IMR-90 (cell line): Measurements from ENCODE around the gene CRIP1. TPM values are rescaled to one million over a fixed set of nuclear protein-coding genes. Genes with fewer than 3 reads are reported as not detected.

Experiments
- ATAC-seq: fragments of 200-7000 bp; cut with Tn5 transposase; 2 replicates; pipeline ENCODE4 v1.9.1; 2020; ENCODE audit warnings: low read depth, mild to moderate bottlenecking, moderate library complexity
- BruUV-seq: library from RNA; stranded (reverse); fragments of 400-500 nt; replicated peaks from 2 replicates; lab custom pipeline; 2021; lab: Mats Ljungman, UMichigan
- CTCF ChIA-PET: fragments of 300-600 bp; formaldehyde crosslinking; extraction: SDS; loops from one replicate; lab custom pipeline; 2021; ENCODE audit warnings: antibody characterized with exemption; lab: Yijun Ruan, JAX
- POLR2A ChIA-PET: fragments of 300-600 bp; sonication (Branson Sonifier 250); formaldehyde crosslinking; loops from one replicate; lab custom pipeline; 2022; ENCODE audit warnings: antibody characterized with exemption; ENCODE audit not compliant: unreplicated experiment; lab: Charles Lee
- DNase-seq: peaks from one replicate; pipeline ENCODE4 v3.0.0; 2013
- H2AFZ ChIP-seq: replicated peaks from 2 replicates; pipeline ENCODE3; 2013; ENCODE audit warnings: low read length, mild to moderate bottlenecking; ENCODE audit not compliant: poor library complexity
- H2AK5ac ChIP-seq: 2 replicates; pipeline ENCODE4 v1.6.1; 2013; ENCODE audit warnings: low read depth, low read length, inconsistent platforms
- H2AK9ac ChIP-seq: replicated peaks from 2 replicates; pipeline ENCODE3; 2013; ENCODE audit warnings: mild to moderate bottlenecking, low read depth, low read length, moderate library complexity; ENCODE audit not compliant: poor library complexity
- H2BK120ac ChIP-seq: 2 replicates; pipeline ENCODE4 v1.6.1; 2013; ENCODE audit warnings: low read depth, low read length, inconsistent platforms
- H2BK15ac ChIP-seq: 3 replicates; pipeline ENCODE4 v1.6.1; 2013; ENCODE audit warnings: low read depth, low read length, inconsistent platforms
- H2BK20ac ChIP-seq: 2 replicates; pipeline ENCODE4 v1.6.1; 2013; ENCODE audit warnings: low read depth, mild to moderate bottlenecking, inconsistent platforms, low read length, moderate library complexity
- H2BK5ac ChIP-seq: 2 replicates; pipeline ENCODE4 v1.6.1; 2013; ENCODE audit warnings: mild to moderate bottlenecking, low read depth, low read length, inconsistent platforms; ENCODE audit not compliant: poor library complexity, severe bottlenecking
- H3K14ac ChIP-seq: replicated peaks from 2 replicates; pipeline ENCODE4 v1.6.1; 2013; ENCODE audit warnings: low read depth, low read length, inconsistent platforms
- H3K18ac ChIP-seq: 2 replicates; pipeline ENCODE4 v1.6.1; 2013; ENCODE audit warnings: low read depth, low read length, control low read depth
- H3K23ac ChIP-seq: 2 replicates; pipeline ENCODE4 v1.6.1; 2013; ENCODE audit warnings: low read depth, low read length, inconsistent platforms
- H3K27ac ChIP-seq: 2 replicates; pipeline ENCODE4 v1.5.1; 2013; ENCODE audit warnings: mild to moderate bottlenecking, control low read depth, low read length; ENCODE audit not compliant: insufficient read depth
- H3K27me3 ChIP-seq: 2 replicates; pipeline ENCODE4 v1.6.1; 2013; ENCODE audit warnings: low read length; ENCODE audit not compliant: control insufficient read depth, insufficient read depth
- H3K36me3 ChIP-seq: 2 replicates; pipeline ENCODE4 v1.6.1; 2013; ENCODE audit warnings: low read length, mixed read lengths; ENCODE audit not compliant: control insufficient read depth, insufficient read depth
- H3K4ac ChIP-seq: 2 replicates; pipeline ENCODE4 v1.6.1; 2013; ENCODE audit warnings: low read depth, low read length, inconsistent platforms
- H3K4me1 ChIP-seq: 2 replicates; pipeline ENCODE4 v1.6.1; 2013; ENCODE audit warnings: low read length, mixed read lengths; ENCODE audit not compliant: control insufficient read depth, insufficient read depth
- H3K4me2 ChIP-seq: 2 replicates; pipeline ENCODE4 v1.6.1; 2013; ENCODE audit warnings: low read depth, mild to moderate bottlenecking, control low read depth, low read length, moderate library complexity
- H3K4me3 ChIP-seq: 2 replicates; pipeline ENCODE4 v1.5.1; 2013; ENCODE audit warnings: low read depth, mild to moderate bottlenecking, control low read depth, low read length, moderate library complexity; ENCODE audit not compliant: insufficient read depth
- H3K56ac ChIP-seq: 2 replicates; pipeline ENCODE4 v1.6.1; 2013; ENCODE audit warnings: low read length, inconsistent platforms; ENCODE audit not compliant: insufficient read depth; ENCODE audit errors: extremely low read depth
- H3K79me1 ChIP-seq, 2 experiments: 2 replicates each; pipeline ENCODE4 v1.6.1; 2013; ENCODE audit warnings: low read length in 2 of 2, inconsistent platforms in 1 of 2, low read depth in 1 of 2
- H3K9ac ChIP-seq: 2 replicates; pipeline ENCODE4 v1.6.1; 2013; ENCODE audit warnings: low read depth, low read length, control low read depth
- H3K9me1 ChIP-seq: 2 replicates; pipeline ENCODE4 v1.6.1; 2013; ENCODE audit warnings: low read length, inconsistent platforms; ENCODE audit not compliant: insufficient read depth
- H3K9me3 ChIP-seq: 2 replicates; pipeline ENCODE4 v1.6.1; 2013; ENCODE audit warnings: low read length; ENCODE audit not compliant: control insufficient read depth, insufficient read depth
- H4K20me1 ChIP-seq: 2 replicates; pipeline ENCODE4 v1.6.1; 2013; ENCODE audit warnings: low read length, inconsistent platforms; ENCODE audit not compliant: insufficient read depth
- H4K5ac ChIP-seq: 2 replicates; pipeline ENCODE4 v1.6.1; 2013; ENCODE audit warnings: mild to moderate bottlenecking, low read depth, low read length, control low read depth
- H4K8ac ChIP-seq, 2 experiments: 2 replicates each; pipeline ENCODE4 v1.6.1; 2013; ENCODE audit warnings: low read depth in 2 of 2, low read length in 2 of 2, control low read depth in 1 of 2, inconsistent platforms in 1 of 2
- H4K91ac ChIP-seq: 2 replicates; pipeline ENCODE4 v1.6.1; 2013; ENCODE audit warnings: low read depth, low read length, inconsistent platforms; ENCODE audit not compliant: insufficient read depth
- BHLHE40 ChIP-seq: fragments of 150-350 bp; IDR thresholded peaks from 2 replicates; pipeline ENCODE4 v1.6.1; 2016; ENCODE audit warnings: mild to moderate bottlenecking, low read depth, low read length
- CHD1 ChIP-seq: IDR thresholded peaks from 2 replicates; pipeline ENCODE4 v1.6.1; 2012; ENCODE audit warnings: low read depth, low read length, improper control_type of control experiment
- FOS ChIP-seq: fragments of 150-350 bp; IDR thresholded peaks from 2 replicates; pipeline ENCODE4 v1.6.1; 2016; ENCODE audit warnings: low read depth, low read length
- MAFK ChIP-seq: IDR thresholded peaks from 2 replicates; pipeline ENCODE4 v1.6.1; 2012; ENCODE audit warnings: low read depth, low read length, improper control_type of control experiment
- MAZ ChIP-seq: IDR thresholded peaks from 2 replicates; pipeline ENCODE4 v1.6.1; 2012; ENCODE audit warnings: low read depth, mild to moderate bottlenecking, low read length, improper control_type of control experiment, moderate library complexity, borderline replicate concordance
- NFE2L2 ChIP-seq: fragments of 150-350 bp; IDR thresholded peaks from 2 replicates; pipeline ENCODE4 v1.6.1; 2016; ENCODE audit warnings: low read depth, mild to moderate bottlenecking, low read length
- RAD21 ChIP-seq: IDR thresholded peaks from 2 replicates; pipeline ENCODE4 v1.6.1; 2012; ENCODE audit warnings: low read length, improper control_type of control experiment
- RCOR1 ChIP-seq: IDR thresholded peaks from 2 replicates; pipeline ENCODE4 v1.6.1; 2012; ENCODE audit warnings: mild to moderate bottlenecking, low read length, improper control_type of control experiment; ENCODE audit not compliant: insufficient replicate concordance
- RFX5 ChIP-seq: IDR thresholded peaks from 2 replicates; pipeline ENCODE4 v1.8.0; 2012; ENCODE audit warnings: low read depth, mild to moderate bottlenecking, low read length, moderate library complexity
- WGBS, 2 experiments: methylation state at CpG; one replicate each; pipeline versions ENCODE4 v1.1.5 to v1.1.7; 2013; ENCODE audit warnings: missing lambda C conversion rate in 2 of 2; ENCODE audit not compliant: insufficient read length in 1 of 2; ENCODE audit errors: extremely low coverage in 2 of 2; 5-methylcytosine and 5-hydroxymethylcytosine counted together
- dilution Hi-C: fragments of 300-500 bp; cut with HindIII; formaldehyde crosslinking; loops from one replicate; pipeline ENCODE4 v1.14.3; 2018; ENCODE audit warnings: low sequenced_read_pairs; ENCODE audit not compliant: unreplicated experiment
- in situ Hi-C: fragments of 300-500 bp; cut with MboI; formaldehyde crosslinking; loops from 3 replicates; pipeline ENCODE4 v1.14.3; 2019; ENCODE audit warnings: low sequenced_read_pairs, inconsistent platforms, mixed read lengths
- intact Hi-C: fragments of 100-400 bp; cut with micrococcal nuclease; formaldehyde crosslinking; loops from 2 replicates; pipeline ENCODE4 v1.10.0; 2022
- polyA plus RNA-seq, 3 experiments: library from polyadenylated mRNA; depleted of rRNA; stranded (reverse); fragments of >200 nt; gene quantifications; 2 replicates each; pipeline ENCODE4 v1.2.3, GENCODE V29; 2012; ENCODE audit warnings: low replicate concordance in 1 of 3
- total RNA-seq: library from RNA; depleted of rRNA; stranded (reverse); fragments of >200 nt; gene quantifications from 2 replicates; pipeline ENCODE4 v1.2.3, GENCODE V29; 2012
- TF ChIP-seq, protein P1 (sequence below): fragments of 150-350 bp; IDR thresholded peaks from 2 replicates; pipeline ENCODE4 v1.6.1; 2017; ENCODE audit warnings: mild to moderate bottlenecking, antibody characterized with exemption, low read length, low read depth
- TF ChIP-seq, protein P2 (sequence below): fragments of 150-350 bp; IDR thresholded peaks from 2 replicates; pipeline ENCODE4 v1.6.1; 2016; ENCODE audit warnings: low read depth, mild to moderate bottlenecking, low read length, moderate library complexity, borderline replicate concordance
- TF ChIP-seq, protein P3 (sequence below): conservative IDR thresholded peaks from 2 replicates; pipeline ENCODE4 v1.5.1; 2012; ENCODE audit warnings: mild to moderate bottlenecking, low read depth, low read length, improper control_type of control experiment

Gene CRIP1
- total and polyA plus RNA-seq, 2 of the 4 experiments (the other 2 are of a cell fraction): 0.21 TPM; not detected in 1

DNA sequence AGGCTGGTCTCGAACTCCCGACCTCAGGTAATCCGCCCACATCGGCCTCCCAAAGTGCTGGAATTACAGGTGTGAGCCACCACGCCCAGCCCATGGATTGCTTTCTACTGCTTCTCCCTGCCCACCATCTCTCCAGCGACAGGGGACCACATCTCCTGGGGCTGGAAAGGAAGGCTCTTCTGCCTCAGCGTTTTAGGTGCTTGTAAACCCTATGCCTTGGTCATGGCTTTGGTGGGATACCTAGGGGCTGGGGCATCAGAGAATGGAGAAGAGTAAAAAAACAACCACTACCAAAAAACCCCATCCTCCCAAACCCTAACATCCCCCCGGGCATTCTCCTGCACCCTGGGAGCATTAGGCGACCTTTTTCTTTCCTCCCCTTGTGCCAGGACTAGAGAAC, 38.6 kb downstream of the CRIP1 start:
- H3K27ac ChIP-seq: no peak overlapping the region
- H4K91ac ChIP-seq: no peak overlapping the region
- H4K5ac ChIP-seq: no peak overlapping the region
- dilution Hi-C loops: no loop called here
- no peak overlapping the region for H3K14ac ChIP-seq
- DNase-seq: no peak
- H3K23ac ChIP-seq: no peak overlapping the region
- no peaks in the 10 kb centered on the region for H3K9me1 ChIP-seq
- H2AFZ ChIP-seq: peak overlapping the region; percentile 89
- no peak overlapping the region for H2BK120ac ChIP-seq
- H3K18ac ChIP-seq: no peak overlapping the region
- WGBS, 2 experiments: 100% methylated on average over 1 of the region's 9 CpGs; no CpG with 5 or more reads in 1 of the 2 experiments
- H4K20me1 ChIP-seq: 0 out of 2 replicates have a peak, but pooled peaks cover 3% of the 10 kb centered on the region
- intact Hi-C loops: loop anchor here (5.0 kb wide), 1 partner anchor 33 kb away; the partner anchor contains the start of gene TEDC1
- H2BK15ac ChIP-seq: no peak overlapping the region
- H3K9ac ChIP-seq: no peak overlapping the region
- in situ Hi-C loops: no loop called here
- ChIA-PET POLR2A (no interaction called here), CTCF (interaction anchor here (0.6 kb wide), 1 partner anchor 91 kb away, joined by 3 read pairs; no protein-coding TSS in a partner anchor)
- no peak overlapping the region for H2AK5ac ChIP-seq
- H2BK20ac ChIP-seq: no peak overlapping the region
- H3K4me2 ChIP-seq: no peak overlapping the region
- TF ChIP-seq, protein P1, sequence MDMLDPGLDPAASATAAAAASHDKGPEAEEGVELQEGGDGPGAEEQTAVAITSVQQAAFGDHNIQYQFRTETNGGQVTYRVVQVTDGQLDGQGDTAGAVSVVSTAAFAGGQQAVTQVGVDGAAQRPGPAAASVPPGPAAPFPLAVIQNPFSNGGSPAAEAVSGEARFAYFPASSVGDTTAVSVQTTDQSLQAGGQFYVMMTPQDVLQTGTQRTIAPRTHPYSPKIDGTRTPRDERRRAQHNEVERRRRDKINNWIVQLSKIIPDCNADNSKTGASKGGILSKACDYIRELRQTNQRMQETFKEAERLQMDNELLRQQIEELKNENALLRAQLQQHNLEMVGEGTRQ: no peak
- TF ChIP-seq RCOR1 (no peak), MAFK (no peak), FOS (no peak), BHLHE40 (no peak), RFX5 (no peak), NFE2L2 (no peak), CHD1 (no peak), RAD21 (no peak), MAZ (no peak)
- TF ChIP-seq, protein P2, sequence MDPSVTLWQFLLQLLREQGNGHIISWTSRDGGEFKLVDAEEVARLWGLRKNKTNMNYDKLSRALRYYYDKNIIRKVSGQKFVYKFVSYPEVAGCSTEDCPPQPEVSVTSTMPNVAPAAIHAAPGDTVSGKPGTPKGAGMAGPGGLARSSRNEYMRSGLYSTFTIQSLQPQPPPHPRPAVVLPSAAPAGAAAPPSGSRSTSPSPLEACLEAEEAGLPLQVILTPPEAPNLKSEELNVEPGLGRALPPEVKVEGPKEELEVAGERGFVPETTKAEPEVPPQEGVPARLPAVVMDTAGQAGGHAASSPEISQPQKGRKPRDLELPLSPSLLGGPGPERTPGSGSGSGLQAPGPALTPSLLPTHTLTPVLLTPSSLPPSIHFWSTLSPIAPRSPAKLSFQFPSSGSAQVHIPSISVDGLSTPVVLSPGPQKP: no peak
- TF ChIP-seq, protein P3, sequence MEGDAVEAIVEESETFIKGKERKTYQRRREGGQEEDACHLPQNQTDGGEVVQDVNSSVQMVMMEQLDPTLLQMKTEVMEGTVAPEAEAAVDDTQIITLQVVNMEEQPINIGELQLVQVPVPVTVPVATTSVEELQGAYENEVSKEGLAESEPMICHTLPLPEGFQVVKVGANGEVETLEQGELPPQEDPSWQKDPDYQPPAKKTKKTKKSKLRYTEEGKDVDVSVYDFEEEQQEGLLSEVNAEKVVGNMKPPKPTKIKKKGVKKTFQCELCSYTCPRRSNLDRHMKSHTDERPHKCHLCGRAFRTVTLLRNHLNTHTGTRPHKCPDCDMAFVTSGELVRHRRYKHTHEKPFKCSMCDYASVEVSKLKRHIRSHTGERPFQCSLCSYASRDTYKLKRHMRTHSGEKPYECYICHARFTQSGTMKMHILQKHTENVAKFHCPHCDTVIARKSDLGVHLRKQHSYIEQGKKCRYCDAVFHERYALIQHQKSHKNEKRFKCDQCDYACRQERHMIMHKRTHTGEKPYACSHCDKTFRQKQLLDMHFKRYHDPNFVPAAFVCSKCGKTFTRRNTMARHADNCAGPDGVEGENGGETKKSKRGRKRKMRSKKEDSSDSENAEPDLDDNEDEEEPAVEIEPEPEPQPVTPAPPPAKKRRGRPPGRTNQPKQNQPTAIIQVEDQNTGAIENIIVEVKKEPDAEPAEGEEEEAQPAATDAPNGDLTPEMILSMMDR: no peak
- no peak overlapping the region for H2AK9ac ChIP-seq
- no TSS peak for BruUV-seq
- H3K9me3 ChIP-seq: no peaks in the 10 kb centered on the region
- H3K27me3 ChIP-seq: no peaks in the 10 kb centered on the region; the same call in 1 of the 2 replicates
- H2BK5ac ChIP-seq: no peak overlapping the region
- H3K36me3 ChIP-seq: no peaks in the 10 kb centered on the region
- no peak overlapping the region for H4K8ac ChIP-seq
- no peak for ATAC-seq
- H3K4me1 ChIP-seq: peaks cover 9% of the 10 kb centered on the region; the same call in 1 of the 2 replicates
- H3K79me1 ChIP-seq: no peaks in the 10 kb centered on the region
- no peak overlapping the region for H3K4me3 ChIP-seq
- no peak overlapping the region for H3K56ac ChIP-seq
- H3K4ac ChIP-seq: no peak overlapping the region
